Spleen (tissue), 11 donors: Measurements from ENCODE around the gene UQCR11. TPM values are rescaled to one million over a fixed set of nuclear protein-coding genes. Genes with fewer than 3 reads are reported as not detected.
A peak's percentile ranks its signal among the peaks of the same experiment; 100 is the strongest.

Experiments used
- DNase-seq: peaks from one replicate; pipeline ENCODE4 v3.0.0-alpha.2; 2020
- H3K27ac ChIP-seq, 8 donors: fragments of 200-600 bp; sonication (generic) in 7 of 8; 1 replicate in 4 of 8; 2 replicates in 4 of 8; pipeline versions ENCODE4 v1.5.0 to v1.8.0; 2016 to 2021; ENCODE audit warnings: inconsistent platforms in 4 of 8, mild to moderate bottlenecking in 4 of 8, moderate library complexity in 1 of 8
- H3K27me3 ChIP-seq, 7 donors: fragments of 200-600 bp; sonication (generic) in 6 of 7; replicated peaks in 1 of 7; 1 replicate in 4 of 7; 2 replicates in 3 of 7; pipeline versions ENCODE4 v1.5.0 to v1.8.0; 2016 to 2021; ENCODE audit warnings: inconsistent platforms in 3 of 7, mild to moderate bottlenecking in 1 of 7
- H3K36me3 ChIP-seq, 6 donors: fragments of 200-600 bp; sonication (generic) in 5 of 6; 1 replicate in 4 of 6; 2 replicates in 2 of 6; pipeline versions ENCODE4 v1.5.0 to v1.8.0; 2016 to 2021; ENCODE audit warnings: inconsistent platforms in 2 of 6
- H3K4me1 ChIP-seq, 6 donors: fragments of 200-600 bp; sonication (generic) in 5 of 6; 1 replicate in 3 of 6; 2 replicates in 3 of 6; pipeline versions ENCODE4 v1.5.0 to v1.8.0; 2016 to 2021; ENCODE audit warnings: inconsistent platforms in 3 of 6
- H3K4me3 ChIP-seq, 8 donors: fragments of 200-600 bp; sonication (generic) in 7 of 8; 1 replicate in 4 of 8; 2 replicates in 4 of 8; pipeline versions ENCODE4 v1.5.0 to v1.8.0; 2016 to 2021; ENCODE audit warnings: inconsistent platforms in 4 of 8, mild to moderate bottlenecking in 4 of 8, moderate library complexity in 2 of 8
- H3K9me3 ChIP-seq, 8 donors: fragments of 200-600 bp; sonication (generic) in 7 of 8; 1 replicate in 4 of 8; 2 replicates in 4 of 8; pipeline versions ENCODE4 v1.5.0 to v1.8.0; 2016 to 2021; ENCODE audit warnings: inconsistent platforms in 4 of 8
- CTCF ChIP-seq, 11 experiments: fragments of 200-600 bp in 7 of 11; fragments of 450-650 bp in 4 of 11; sonication (generic) in 4 of 11; IDR thresholded peaks in 8 of 11; conservative IDR thresholded peaks in 3 of 11; 1 replicate in 7 of 11; 2 replicates in 4 of 11; pipeline versions ENCODE4 v1.4.0 to v1.8.0; 2016 to 2021; ENCODE audit warnings: antibody characterized with exemption in 11 of 11, inconsistent platforms in 4 of 11, mild to moderate bottlenecking in 1 of 11
- POLR2A ChIP-seq, 3 donors: fragments of 450-650 bp; IDR thresholded peaks; one replicate each; pipeline ENCODE4 v1.5.1; 2017; ENCODE audit warnings: antibody characterized with exemption in 3 of 3, mild to moderate bottlenecking in 1 of 3
- POLR2AphosphoS5 ChIP-seq, 3 donors: sonication (generic); formaldehyde crosslinking; IDR thresholded peaks; one replicate each; pipeline ENCODE4 v1.5.1; 2017; ENCODE audit warnings: antibody characterized with exemption in 3 of 3
- WGBS, 5 donors: extraction: QIAGEN DNeasy Blood & Tissue Kit in 3 of 5; methylation state at CpG; one replicate each; pipeline versions ENCODE4 v1.1.5 to v1.1.7; 2013 to 2018; 5-methylcytosine and 5-hydroxymethylcytosine counted together
- intact Hi-C: fragments of 100-400 bp; cut with DNase I; formaldehyde crosslinking; loops from one replicate; pipeline ENCODE4 v1.15.0; 2023; ENCODE audit warnings: low total_unique reads
- polyA plus RNA-seq, 3 donors: library from polyadenylated mRNA; stranded (reverse); fragments of 200-250 nt; gene quantifications; one replicate each; pipeline ENCODE4 v1.2.1, GENCODE V29; 2013
- total RNA-seq, 7 donors: library from RNA; depleted of rRNA in 3 of 7; stranded (reverse); fragments of >200 nt in 3 of 7; fragmentation: NEBNext Ultra II Directional in 4 of 7; extraction: Animal tissue kit (Norgen Biotek cat#: 25700) in 4 of 7; gene quantifications; one replicate each; pipeline versions ENCODE4 v1.1.0 to v1.2.1, GENCODE V29; 2016 to 2021
- donor health status: healthy with polysubstance abuse.
- donor health status: DM: no; HTN: no; CAD: no; lungs with moderate emphysema.
- donor health status: DM: no; HTN: no; CAD: no.
- donor health status: Bipolar disorder and iron deficiency.
- donor health status: healthy.
- donor health status: DM: no; HTN: no; CAD: no.
- donor health status: DM: yes; HTN: yes; CAD: no.

UQCR11 gene
- total and polyA plus RNA-seq, 10 donors: 40.9 to 165 (median 137) TPM

GRCh38 chr19:1587872-1588271, 17.4 kb downstream of the UQCR11 start:
- TF ChIP-seq POLR2A (IDR thresholded peaks at IDR 0.05): no peak
- TF ChIP-seq POLR2AphosphoS5 (IDR thresholded peaks at IDR 0.05): no peak
- TF ChIP-seq CTCF (IDR thresholded peaks at IDR 0.05 in 8 of 11, conservative IDR thresholded peaks at IDR 0.05 in 3 of 11): no peak

GRCh38 chr19:1585243-1585580, 20.1 kb downstream of the UQCR11 start:
- 91 to 97% (median 94%) methylated on average over 12 to 13 of the region's 13 CpGs for WGBS, 5 donors
- Histone ChIP-seq H3K27me3 (no peaks in the 10 kb centered on the region), H3K4me1 (peaks cover 0 to 46% (median 16%) of the 10 kb centered on the region in 6 donors), H3K27ac (no peak overlapping the region), H3K9me3 (no peaks in the 10 kb centered on the region), H3K4me3 (no peak overlapping the region), H3K36me3 (peaks cover 0 to 60% (median 45%) of the 10 kb centered on the region in 6 donors)
- intact Hi-C loops: no loop called here
- DNase-seq: no peak
- TF ChIP-seq POLR2AphosphoS5 (IDR thresholded peaks at IDR 0.05) (no peak), CTCF (IDR thresholded peaks at IDR 0.05 in 8 of 11, conservative IDR thresholded peaks at IDR 0.05 in 3 of 11) (no peak), POLR2A (IDR thresholded peaks at IDR 0.05) (no peak)

More at GRCh38 chr19:1587872-1588271, 17.4 kb downstream of the UQCR11 start:
- no peaks in the 10 kb centered on the region for H3K9me3 ChIP-seq
- peaks cover 0 to 34% (median 19%) of the 10 kb centered on the region in 6 donors for H3K36me3 ChIP-seq
- no peak overlapping the region for H3K27ac ChIP-seq
- H3K4me1 ChIP-seq: peaks cover 12 to 56% (median 28%) of the 10 kb centered on the region in 6 donors
- H3K27me3 ChIP-seq: no peaks in the 10 kb centered on the region
- intact Hi-C loops: no loop called here
- 56 to 82% (median 74%) methylated on average over 9 of the region's 9 CpGs for WGBS, 5 donors
- no peak for DNase-seq
- no peak overlapping the region for H3K4me3 ChIP-seq

GRCh38 chr19:1584500-1585242, 20.6 kb downstream of the UQCR11 start:
- intact Hi-C loops: no loop called here
- Histone ChIP-seq H3K27ac (no peak overlapping the region), H3K4me3 (no peak overlapping the region), H3K36me3 (peaks cover 0 to 66% (median 50%) of the 10 kb centered on the region in 6 donors), H3K9me3 (no peaks in the 10 kb centered on the region), H3K27me3 (no peaks in the 10 kb centered on the region), H3K4me1 (peaks cover 0 to 46% (median 13%) of the 10 kb centered on the region in 6 donors)
- TF ChIP-seq POLR2A (IDR thresholded peaks at IDR 0.05): no peak
- TF ChIP-seq POLR2AphosphoS5 (IDR thresholded peaks at IDR 0.05): peak in 2 of 3 donors; percentile 40 to 41
- 94 to 98% (median 96%) methylated on average over 36 to 87 of the region's 87 CpGs for WGBS, 5 donors
- DNase-seq: no peak

- WGBS, 5 donors: 90 to 96% (median 95%) methylated on average over 8 to 9 of the region's 9 CpGs
- H3K4me1 ChIP-seq: peaks cover 0 to 26% (median 10%) of the 10 kb centered on the region in 6 donors
Observed at GRCh38 chr19:1582201-1582600, 23.1 kb downstream of the UQCR11 start.

More at GRCh38 chr19:1582201-1582600, 23.1 kb downstream of the UQCR11 start:
- Histone ChIP-seq H3K9me3 (no peaks in the 10 kb centered on the region), H3K27ac (no peak overlapping the region), H3K36me3 (peaks cover 0 to 90% (median 72%) of the 10 kb centered on the region in 6 donors), H3K27me3 (no peaks in the 10 kb centered on the region), H3K4me3 (no peak overlapping the region)
- DNase-seq: no peak
- no peak for TF ChIP-seq POLR2AphosphoS5 (IDR thresholded peaks at IDR 0.05)
- TF ChIP-seq CTCF (IDR thresholded peaks at IDR 0.05 in 8 of 11, conservative IDR thresholded peaks at IDR 0.05 in 3 of 11): no peak
- no peak for TF ChIP-seq POLR2A (IDR thresholded peaks at IDR 0.05)
- intact Hi-C loops: no loop called here
